ENCODE results near the gene HTR2B. TPM values are rescaled to one million over a fixed set of nuclear protein-coding genes. Genes with fewer than 3 reads are reported as not detected.

Gene HTR2B
- total and polyA plus RNA-seq, 2 of the 13 experiments (the other 11 are each of a cell fraction or from before 2014, with no cell fraction given) = 0.08 TPM; not detected in 1

DNA sequence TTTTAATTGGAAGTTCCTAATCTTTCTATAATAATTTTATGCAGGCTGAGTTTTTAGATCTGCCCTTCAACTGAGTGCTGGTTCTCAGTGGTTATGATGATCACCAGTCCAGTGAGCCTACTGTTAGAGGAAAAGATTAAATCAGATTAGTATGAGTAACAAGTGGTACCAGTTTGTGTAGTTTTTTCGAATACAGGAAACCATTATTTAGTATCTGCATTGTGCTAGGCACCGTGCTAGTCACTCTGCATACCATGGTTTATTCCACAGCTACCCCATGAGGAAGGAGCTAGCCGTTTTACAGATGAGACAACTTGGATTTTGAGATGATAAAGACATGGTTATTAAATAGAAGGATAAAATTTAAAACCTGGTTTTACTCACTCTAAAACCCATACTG lies 62.1 kb downstream of the HTR2B start:
- H3K9ac ChIP-seq (ENCODE audit: insufficient read depth, low read depth, low read length) = no peak overlapping the region
- intact Hi-C loops (cut with micrococcal nuclease; ENCODE audit: unreplicated experiment) = no loop called here
- TF ChIP-seq ZNF607 (CRISPR knock-in tag; IDR thresholded peaks at IDR 0.05; ENCODE audit: borderline replicate concordance) = no peak
- TF ChIP-seq RBAK (CRISPR knock-in tag; IDR thresholded peaks at IDR 0.05) = no peak
- TF ChIP-seq ZNF564 (CRISPR knock-in tag; IDR thresholded peaks at IDR 0.05) = no peak
- no peak for TF ChIP-seq KDM5B (CRISPR knock-in tag; IDR thresholded peaks at IDR 0.05; ENCODE audit: borderline replicate concordance)
- TF ChIP-seq, protein P1, sequence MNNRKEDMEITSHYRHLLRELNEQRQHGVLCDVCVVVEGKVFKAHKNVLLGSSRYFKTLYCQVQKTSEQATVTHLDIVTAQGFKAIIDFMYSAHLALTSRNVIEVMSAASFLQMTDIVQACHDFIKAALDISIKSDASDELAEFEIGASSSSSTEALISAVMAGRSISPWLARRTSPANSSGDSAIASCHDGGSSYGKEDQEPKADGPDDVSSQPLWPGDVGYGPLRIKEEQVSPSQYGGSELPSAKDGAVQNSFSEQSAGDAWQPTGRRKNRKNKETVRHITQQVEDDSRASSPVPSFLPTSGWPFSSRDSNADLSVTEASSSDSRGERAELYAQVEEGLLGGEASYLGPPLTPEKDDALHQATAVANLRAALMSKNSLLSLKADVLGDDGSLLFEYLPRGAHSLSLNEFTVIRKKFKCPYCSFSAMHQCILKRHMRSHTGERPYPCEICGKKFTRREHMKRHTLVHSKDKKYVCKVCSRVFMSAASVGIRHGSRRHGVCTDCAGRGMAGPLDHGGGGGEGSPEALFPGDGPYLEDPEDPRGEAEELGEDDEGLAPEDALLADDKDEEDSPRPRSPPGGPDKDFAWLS (CRISPR knock-in tag; IDR thresholded peaks at IDR 0.05; ENCODE audit: borderline replicate concordance) = no peak
- TF ChIP-seq, protein P2, sequence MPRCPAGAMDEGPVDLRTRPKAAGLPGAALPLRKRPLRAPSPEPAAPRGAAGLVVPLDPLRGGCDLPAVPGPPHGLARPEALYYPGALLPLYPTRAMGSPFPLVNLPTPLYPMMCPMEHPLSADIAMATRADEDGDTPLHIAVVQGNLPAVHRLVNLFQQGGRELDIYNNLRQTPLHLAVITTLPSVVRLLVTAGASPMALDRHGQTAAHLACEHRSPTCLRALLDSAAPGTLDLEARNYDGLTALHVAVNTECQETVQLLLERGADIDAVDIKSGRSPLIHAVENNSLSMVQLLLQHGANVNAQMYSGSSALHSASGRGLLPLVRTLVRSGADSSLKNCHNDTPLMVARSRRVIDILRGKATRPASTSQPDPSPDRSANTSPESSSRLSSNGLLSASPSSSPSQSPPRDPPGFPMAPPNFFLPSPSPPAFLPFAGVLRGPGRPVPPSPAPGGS (CRISPR knock-in tag; IDR thresholded peaks at IDR 0.05) = no peak
- TF ChIP-seq SETDB1 (CRISPR knock-in tag; IDR thresholded peaks at IDR 0.05; ENCODE audit: borderline replicate concordance) = no peak
- H3K9me3 ChIP-seq (ENCODE audit: low read length) = no peaks in the 10 kb centered on the region
- H3K4me2 ChIP-seq (ENCODE audit: low read depth, low read length) = no peak overlapping the region
- ATAC-seq = no peak
- in situ Hi-C loops (cut with HindIII; ENCODE audit: extremely low pct_ligation_motif_present, low pct_unique_long_range_greater_than_20kb) = no loop called here
- H3K4me1 ChIP-seq (ENCODE audit: insufficient read depth, low read length) = peaks cover 55% of the 10 kb centered on the region
- no peak overlapping the region for H3K4me3 ChIP-seq (replicated peaks in 1 of 3; ENCODE audit: insufficient read depth in 1 of 3, low read depth in 2 of 3, low read length in 3 of 3)
- POLR2A ChIA-PET = interaction anchor here (1.6 kb wide), 1 partner anchor 12 kb away, joined by 4 read pairs; no protein-coding TSS in a partner anchor
- FAIRE-seq = no peak
- peaks cover 14% of the 10 kb centered on the region; the same call in 1 of the 2 replicates for H4K20me1 ChIP-seq (ENCODE audit: insufficient read depth, low read length)
- no TSS peak for BruUV-seq (replicated peaks)
- no peak overlapping the region for H3K27ac ChIP-seq (ENCODE audit: extremely low read length, insufficient read depth, low read length)
- no peak overlapping the region for H2AFZ ChIP-seq (ENCODE audit: low read length)
- peaks cover 21 to 62% of the 10 kb centered on the region in 2 experiments for H3K36me3 ChIP-seq (replicated peaks in 1 of 2; ENCODE audit: control insufficient read depth in 1 of 2, insufficient read depth in 2 of 2, low read length in 2 of 2)
- no peaks in the 10 kb centered on the region for H3K27me3 ChIP-seq (ENCODE audit: control insufficient read depth in 1 of 2, insufficient read depth in 2 of 2, low read length in 2 of 2)
- DNase-seq (ENCODE audit: low spot score) = no peak
- WGBS (ENCODE audit: low lambda C conversion rate) = 90% methylated on average over 3 of the region's 3 CpGs
- CTCF ChIA-PET (ENCODE audit: low intra/inter-chr PET ratio, low total read pairs) = no interaction called here
- H3K79me2 ChIP-seq (ENCODE audit: insufficient read depth, low read length) = peaks cover 49% of the 10 kb centered on the region

Measured in HepG2 (cell line).